ENCODE data around the gene F10. TPM values are rescaled to one million over a fixed set of nuclear protein-coding genes. Genes with fewer than 3 reads are reported as not detected.
A peak's percentile ranks its signal among the peaks of the same experiment; 100 is the strongest.

The F10 gene
- total and polyA plus RNA-seq, 2 of the 13 experiments (the other 11 are each of a cell fraction or from before 2014, with no cell fraction given), result 58.4 to 237 TPM

- 0 out of 2 replicates have a peak, but pooled peaks have one; percentile 53 for TF ChIP-seq ZNF776 (CRISPR knock-in tag; IDR thresholded peaks at IDR 0.05)
- TF ChIP-seq MXI1 (IDR thresholded peaks at IDR 0.05; ENCODE audit: borderline replicate concordance, low read depth, low read length), result peak; percentile 82; the same call in 1 of the 3 replicates
- TF ChIP-seq PHF21A (CRISPR knock-in tag; IDR thresholded peaks at IDR 0.05), result peak; percentile 99
- peak; percentile 76 for TF ChIP-seq RARA (CRISPR knock-in tag; IDR thresholded peaks at IDR 0.05)
- peak; percentile 73 for TF ChIP-seq ZNF543 (CRISPR knock-in tag; IDR thresholded peaks at IDR 0.05)
- TF ChIP-seq ZSCAN25 (CRISPR knock-in tag; IDR thresholded peaks at IDR 0.05), result peak; percentile 75
- TF ChIP-seq FOXA1 (IDR thresholded peaks at IDR 0.05), result no peak; the same call in 1 of the 2 replicates
- peak; percentile 99 for TF ChIP-seq FOXA1 (CRISPR knock-in tag; IDR thresholded peaks at IDR 0.05)
- peak; percentile 34; the same call in 1 of the 2 replicates for TF ChIP-seq ZNF138 (CRISPR knock-in tag; IDR thresholded peaks at IDR 0.05; ENCODE audit: low read depth)
- TF ChIP-seq ZNF709 (CRISPR knock-in tag; IDR thresholded peaks at IDR 0.05), result 0 out of 2 replicates have a peak, but pooled peaks have one; percentile 16
- TF ChIP-seq DRAP1 (CRISPR knock-in tag; IDR thresholded peaks at IDR 0.05), result peak; percentile 72
- peak; percentile 71 for TF ChIP-seq PTBP1 (IDR thresholded peaks at IDR 0.05; ENCODE audit: low read depth, low read length, poor library complexity, severe bottlenecking)
- peak; percentile 57 for TF ChIP-seq SKI (IDR thresholded peaks at IDR 0.05; ENCODE audit: partially characterized antibody)
- TF ChIP-seq NR2F6 (IDR thresholded peaks at IDR 0.05), result peak; percentile 81
- TF ChIP-seq NR2F6 (CRISPR knock-in tag; IDR thresholded peaks at IDR 0.05), result peak; percentile 91
- TF ChIP-seq ARID4A (CRISPR knock-in tag; IDR thresholded peaks at IDR 0.05; ENCODE audit: borderline replicate concordance), result peak; percentile 92; the same call in 1 of the 2 replicates
- 0 out of 2 replicates have a peak, but pooled peaks have one; percentile 53 for TF ChIP-seq KAT8 (CRISPR knock-in tag; IDR thresholded peaks at IDR 0.05)
- TF ChIP-seq ZSCAN31 (CRISPR knock-in tag; IDR thresholded peaks at IDR 0.05; ENCODE audit: low read depth), result peak; percentile 84
- TF ChIP-seq SOX5 (CRISPR knock-in tag; IDR thresholded peaks at IDR 0.05; ENCODE audit: borderline replicate concordance), result peak; percentile 59
- TF ChIP-seq HMGXB4 (CRISPR knock-in tag; IDR thresholded peaks at IDR 0.05; ENCODE audit: borderline replicate concordance in 1 of 2, low read depth in 1 of 2), result peak; percentile 68 to 80; a peak in 3 of 4 replicates
- no peak for TF ChIP-seq KLF6 (CRISPR knock-in tag; IDR thresholded peaks at IDR 0.05)
- no peak for TF ChIP-seq GABPA (IDR thresholded peaks at IDR 0.05; ENCODE audit: low read depth, low read length)
- TF ChIP-seq GABPA (CRISPR knock-in tag; IDR thresholded peaks at IDR 0.05; ENCODE audit: low read depth), result 0 out of 2 replicates have a peak, but pooled peaks have one; percentile 10
- 0 out of 2 replicates have a peak, but pooled peaks have one; percentile 31 for TF ChIP-seq ZNF737 (CRISPR knock-in tag; IDR thresholded peaks at IDR 0.05; ENCODE audit: borderline replicate concordance)
- TF ChIP-seq FOSL2 (CRISPR knock-in tag; IDR thresholded peaks at IDR 0.05), result peak; percentile 69
Measured at GRCh38 chr13:113105032-113105920, 17.3 kb upstream of the F10 start, which contains the start of gene F7 (continued).
